ENCODE results near the gene CD2.

Gene CD2

DNA sequence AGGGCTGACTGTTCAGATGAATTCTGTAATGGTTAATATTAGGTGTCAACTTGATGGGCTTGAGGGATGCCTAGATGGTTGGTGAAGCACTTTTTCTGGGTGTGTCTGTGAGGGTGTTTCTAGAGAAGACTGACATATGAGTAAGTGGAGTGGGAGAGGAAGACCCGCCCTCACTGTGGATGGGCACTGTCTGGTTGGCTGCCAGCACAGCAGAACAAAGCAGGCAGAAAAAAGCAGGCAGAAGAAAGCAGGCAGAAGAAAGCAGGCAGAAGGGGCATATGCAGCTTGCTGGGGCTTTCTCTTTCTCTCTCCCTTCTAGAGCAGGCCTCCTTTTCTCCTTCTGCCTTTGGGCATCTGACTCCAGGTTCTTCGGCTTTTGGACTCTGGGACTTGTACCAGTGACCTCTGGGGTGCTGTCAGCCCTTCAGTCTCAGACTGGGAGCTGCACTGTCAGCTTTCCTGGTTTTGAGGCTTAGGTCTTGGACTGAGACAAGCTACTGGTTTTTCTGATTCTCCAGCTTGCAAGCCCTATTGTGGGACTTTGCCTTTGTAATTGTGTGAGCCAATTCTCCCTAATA, 42.9 kb upstream of the CD2 start:
- Histone ChIP-seq H3K79me2 (ENCODE audit: low read length) (no peaks in the 10 kb centered on the region), H3K27ac (ENCODE audit: low read length) (no peak overlapping the region), H3K36me3 (replicated peaks; ENCODE audit: insufficient read depth, low read length) (no peaks in the 10 kb centered on the region), H3K4me3 (ENCODE audit: low read length) (no peak overlapping the region), H3F3A (ENCODE audit: insufficient read depth, low read length) (no peaks in the 10 kb centered on the region), H3K4me1 (ENCODE audit: low read length) (no peaks in the 10 kb centered on the region), H3K27me3 (replicated peaks; ENCODE audit: insufficient read depth, low read length) (no peaks in the 10 kb centered on the region), H3K9me2 (replicated peaks; ENCODE audit: insufficient read depth, low read length) (no peaks in the 10 kb centered on the region), H2AFZ (ENCODE audit: low read length) (no peak overlapping the region), H3K9ac (ENCODE audit: low read length) (no peak overlapping the region), H4K20me1 (ENCODE audit: insufficient read depth, low read length) (no peaks in the 10 kb centered on the region), H3K9me3 (replicated peaks; ENCODE audit: insufficient read depth, low read length) (no peaks in the 10 kb centered on the region), H3K4me2 (ENCODE audit: low read depth, low read length) (no peak overlapping the region)
- TF ChIP-seq EZH2 (optimal IDR thresholded peaks at IDR 0.05; ENCODE audit: low read depth, low read length) (no peak), EZH2phosphoT487 (IDR thresholded peaks at IDR 0.05; ENCODE audit: low read length) (no peak)
- TF ChIP-seq, protein P1, sequence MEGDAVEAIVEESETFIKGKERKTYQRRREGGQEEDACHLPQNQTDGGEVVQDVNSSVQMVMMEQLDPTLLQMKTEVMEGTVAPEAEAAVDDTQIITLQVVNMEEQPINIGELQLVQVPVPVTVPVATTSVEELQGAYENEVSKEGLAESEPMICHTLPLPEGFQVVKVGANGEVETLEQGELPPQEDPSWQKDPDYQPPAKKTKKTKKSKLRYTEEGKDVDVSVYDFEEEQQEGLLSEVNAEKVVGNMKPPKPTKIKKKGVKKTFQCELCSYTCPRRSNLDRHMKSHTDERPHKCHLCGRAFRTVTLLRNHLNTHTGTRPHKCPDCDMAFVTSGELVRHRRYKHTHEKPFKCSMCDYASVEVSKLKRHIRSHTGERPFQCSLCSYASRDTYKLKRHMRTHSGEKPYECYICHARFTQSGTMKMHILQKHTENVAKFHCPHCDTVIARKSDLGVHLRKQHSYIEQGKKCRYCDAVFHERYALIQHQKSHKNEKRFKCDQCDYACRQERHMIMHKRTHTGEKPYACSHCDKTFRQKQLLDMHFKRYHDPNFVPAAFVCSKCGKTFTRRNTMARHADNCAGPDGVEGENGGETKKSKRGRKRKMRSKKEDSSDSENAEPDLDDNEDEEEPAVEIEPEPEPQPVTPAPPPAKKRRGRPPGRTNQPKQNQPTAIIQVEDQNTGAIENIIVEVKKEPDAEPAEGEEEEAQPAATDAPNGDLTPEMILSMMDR (IDR thresholded peaks at IDR 0.05; ENCODE audit: low read length) = no peak
- DNase-seq = no peak

DNA sequence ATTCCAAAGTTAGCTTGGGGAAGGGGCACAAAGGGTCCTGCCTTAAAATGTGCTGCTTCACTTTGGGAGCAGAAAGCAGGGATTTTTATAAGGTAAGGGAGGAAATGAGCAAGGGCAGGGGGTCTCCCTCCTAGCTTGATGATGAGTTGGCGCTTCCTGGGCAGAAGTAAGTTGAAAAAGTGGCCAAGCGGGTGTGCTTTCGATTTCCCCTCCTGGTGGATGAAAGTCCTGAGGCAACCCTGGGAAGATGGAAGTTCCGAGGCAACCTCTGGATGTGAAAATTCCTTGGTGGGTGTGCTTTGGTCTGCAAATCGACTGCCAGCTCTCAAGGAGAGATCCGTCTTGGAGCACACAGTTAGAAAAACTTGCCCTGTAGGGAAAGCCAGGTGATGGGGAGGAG, 41.7 kb upstream of the CD2 start:
- H3K27me3 ChIP-seq (replicated peaks; ENCODE audit: insufficient read depth, low read length) = no peaks in the 10 kb centered on the region
- H2AFZ ChIP-seq (ENCODE audit: low read length) = no peak overlapping the region

DNA sequence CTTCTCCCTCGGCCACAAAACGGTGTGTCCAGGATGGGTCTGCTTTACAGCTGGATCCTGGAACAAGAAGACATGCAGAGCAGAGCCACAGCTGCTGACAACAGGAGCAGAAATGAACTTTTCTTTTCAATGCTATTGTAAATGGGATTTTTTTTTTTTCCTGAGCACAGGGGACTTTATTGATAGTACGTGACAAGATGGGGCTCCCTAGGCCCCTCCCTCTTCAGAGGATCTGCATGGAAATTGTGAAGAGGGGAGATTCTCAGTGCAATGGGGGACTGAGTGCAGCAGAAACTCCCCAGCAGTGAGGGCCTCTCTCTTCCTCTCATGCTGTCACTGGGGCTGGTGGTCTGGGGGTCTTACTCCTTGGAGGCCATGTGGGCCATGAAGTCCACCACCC, 40.8 kb upstream of the CD2 start:
- Histone ChIP-seq H3K4me3 (ENCODE audit: low read length) (no peak overlapping the region), H3K36me3 (replicated peaks; ENCODE audit: insufficient read depth, low read length) (no peaks in the 10 kb centered on the region), H2AFZ (ENCODE audit: low read length) (no peak overlapping the region), H4K20me1 (ENCODE audit: insufficient read depth, low read length) (no peaks in the 10 kb centered on the region), H3K4me2 (ENCODE audit: low read depth, low read length) (no peak overlapping the region), H3K27me3 (replicated peaks; ENCODE audit: insufficient read depth, low read length) (no peaks in the 10 kb centered on the region), H3F3A (ENCODE audit: insufficient read depth, low read length) (no peaks in the 10 kb centered on the region), H3K9me3 (replicated peaks; ENCODE audit: insufficient read depth, low read length) (no peaks in the 10 kb centered on the region), H3K9me2 (replicated peaks; ENCODE audit: insufficient read depth, low read length) (no peaks in the 10 kb centered on the region), H3K79me2 (ENCODE audit: low read length) (no peaks in the 10 kb centered on the region), H3K9ac (ENCODE audit: low read length) (no peak overlapping the region), H3K27ac (ENCODE audit: low read length) (no peak overlapping the region), H3K4me1 (ENCODE audit: low read length) (no peaks in the 10 kb centered on the region)
- no peak for TF ChIP-seq EZH2 (optimal IDR thresholded peaks at IDR 0.05; ENCODE audit: low read depth, low read length)
- no peak for TF ChIP-seq EZH2phosphoT487 (IDR thresholded peaks at IDR 0.05; ENCODE audit: low read length)
- TF ChIP-seq, protein P1 (IDR thresholded peaks at IDR 0.05; ENCODE audit: low read length) = no peak
- DNase-seq = no peak

More for the DNA sequence above, 41.7 kb upstream of the CD2 start:
- no peaks in the 10 kb centered on the region for H3K36me3 ChIP-seq (replicated peaks; ENCODE audit: insufficient read depth, low read length)
- H4K20me1 ChIP-seq (ENCODE audit: insufficient read depth, low read length) = no peaks in the 10 kb centered on the region
- no peak for DNase-seq
- H3K9ac ChIP-seq (ENCODE audit: low read length) = no peak overlapping the region
- no peaks in the 10 kb centered on the region for H3K9me2 ChIP-seq (replicated peaks; ENCODE audit: insufficient read depth, low read length)
- H3K4me1 ChIP-seq (ENCODE audit: low read length) = no peaks in the 10 kb centered on the region
- H3K27ac ChIP-seq (ENCODE audit: low read length) = no peak overlapping the region
- H3K79me2 ChIP-seq (ENCODE audit: low read length) = no peaks in the 10 kb centered on the region
- H3K4me2 ChIP-seq (ENCODE audit: low read depth, low read length) = no peak overlapping the region
- H3K4me3 ChIP-seq (ENCODE audit: low read length) = no peak overlapping the region
- H3F3A ChIP-seq (ENCODE audit: insufficient read depth, low read length) = no peaks in the 10 kb centered on the region
- TF ChIP-seq EZH2phosphoT487 (IDR thresholded peaks at IDR 0.05; ENCODE audit: low read length) (no peak), EZH2 (optimal IDR thresholded peaks at IDR 0.05; ENCODE audit: low read depth, low read length) (no peak)
- TF ChIP-seq, protein P1 (IDR thresholded peaks at IDR 0.05; ENCODE audit: low read length) = no peak
- no peaks in the 10 kb centered on the region for H3K9me3 ChIP-seq (replicated peaks; ENCODE audit: insufficient read depth, low read length)
